HepG2 (cell line): ENCODE measurements around the gene TMEM132E. TPM values are rescaled to one million over a fixed set of nuclear protein-coding genes. Genes with fewer than 3 reads are reported as not detected.

Source experiments
- CHCHD3 ChIP-seq: sonication (generic); formaldehyde crosslinking; IDR thresholded peaks from 2 replicates; pipeline ENCODE4 v1.8.0; 2022; ENCODE audit warnings: mild to moderate bottlenecking, missing genetic modification reagents, moderate library complexity
- FOXP1 ChIP-seq, 2 experiments: fragments of 450-650 bp in 1 of 2; IDR thresholded peaks; 2 replicates each; pipeline ENCODE4 v1.6.1; 2017 to 2018; ENCODE audit warnings: antibody characterized with exemption in 1 of 2
- MBNL3 ChIP-seq: fragments of 250-450 bp; sonication (Bioruptor Pico); conservative IDR thresholded peaks from 2 replicates; pipeline ENCODE4 v1.8.0; 2022; ENCODE audit warnings: mild to moderate bottlenecking, inconsistent platforms
- MIER3 ChIP-seq: IDR thresholded peaks from 2 replicates; pipeline ENCODE4 v1.6.1; 2016; ENCODE audit warnings: missing compliant biosample characterization, borderline replicate concordance
- RAD21 ChIP-seq: fragments of 450-650 bp; formaldehyde crosslinking; IDR thresholded peaks from 2 replicates; pipeline ENCODE4 v1.5.0; 2020; ENCODE audit warnings: mild to moderate bottlenecking
- SNAPC2 ChIP-seq: sonication (generic); formaldehyde crosslinking; IDR thresholded peaks from 2 replicates; pipeline ENCODE4 v1.8.1; 2022; ENCODE audit warnings: mild to moderate bottlenecking, missing genetic modification reagents
- TARDBP ChIP-seq: sonication (generic); formaldehyde crosslinking; IDR thresholded peaks from 2 replicates; pipeline ENCODE4 v1.8.0; 2022; ENCODE audit warnings: mild to moderate bottlenecking, missing genetic modification reagents
- ZFY ChIP-seq: sonication (generic); formaldehyde crosslinking; IDR thresholded peaks from 2 replicates; pipeline ENCODE4 v1.4.0; 2020; ENCODE audit warnings: missing genetic modification reagents
- ZKSCAN8 ChIP-seq: IDR thresholded peaks from 2 replicates; pipeline ENCODE4 v1.6.1; 2016; ENCODE audit warnings: borderline replicate concordance, missing genetic modification reagents, missing compliant biosample characterization
- ZNF350 ChIP-seq: sonication (generic); formaldehyde crosslinking; IDR thresholded peaks from 2 replicates; pipeline ENCODE4 v1.4.0; 2020; ENCODE audit warnings: mild to moderate bottlenecking, low read depth, missing genetic modification reagents, borderline replicate concordance
- ZNF501 ChIP-seq: sonication (generic); formaldehyde crosslinking; IDR thresholded peaks from 2 replicates; pipeline ENCODE4 v1.5.1; 2020; ENCODE audit warnings: mild to moderate bottlenecking, moderate library complexity, missing genetic modification reagents
- polyA plus RNA-seq, 8 experiments: library from polyadenylated mRNA; depleted of rRNA in 3 of 8; stranded (reverse) in 7 of 8; unstranded in 1 of 8; fragments of >200 nt; fragmentation: Illumina TruSeq in 4 of 8; extraction: Trizol in 4 of 8; gene quantifications; 2 replicates each; pipeline versions ENCODE4 v1.2.1 to v1.2.3, GENCODE V29; 2011 to 2016; ENCODE audit warnings: low read depth in 4 of 8, missing spikeins in 1 of 8, mixed read lengths in 1 of 8; ENCODE audit not compliant: insufficient read depth in 1 of 8
- total RNA-seq, 5 experiments: library from RNA; depleted of rRNA; stranded (reverse); fragments of >200 nt; fragmentation: Illumina TruSeq; extraction: Trizol; gene quantifications; 2 replicates each; pipeline ENCODE4 v1.2.3, GENCODE V29; 2016; ENCODE audit warnings: low read depth in 1 of 5
- TF ChIP-seq, protein P1 (sequence below), 2 experiments: sonication (generic) in 1 of 2; formaldehyde crosslinking in 1 of 2; IDR thresholded peaks; 2 replicates each; pipeline versions ENCODE4 v1.4.0 to v1.6.1; 2018 to 2020; ENCODE audit warnings: missing genetic modification reagents in 2 of 2, borderline replicate concordance in 1 of 2, low read depth in 1 of 2, mild to moderate bottlenecking in 1 of 2, missing biosample characterization in 1 of 2
- TF ChIP-seq, protein P2 (sequence below): sonication (generic); formaldehyde crosslinking; IDR thresholded peaks from 2 replicates; pipeline ENCODE4 v1.8.0; 2022; ENCODE audit warnings: mild to moderate bottlenecking, missing genetic modification reagents, moderate library complexity
- TF ChIP-seq, protein P3 (sequence below): sonication (generic); formaldehyde crosslinking; IDR thresholded peaks from 2 replicates; pipeline ENCODE4 v1.4.0; 2020; ENCODE audit warnings: mild to moderate bottlenecking, missing genetic modification reagents
- TF ChIP-seq, protein P4 (sequence below): sonication (generic); formaldehyde crosslinking; IDR thresholded peaks from 2 replicates; pipeline ENCODE4 v1.5.0; 2020; ENCODE audit warnings: mild to moderate bottlenecking, missing genetic modification reagents
- TF ChIP-seq, protein P5 (sequence below): sonication (generic); formaldehyde crosslinking; IDR thresholded peaks from 2 replicates; pipeline ENCODE4 v1.4.0; 2020; ENCODE audit warnings: mild to moderate bottlenecking, missing genetic modification reagents

The TMEM132E gene
- total and polyA plus RNA-seq, 2 of the 13 experiments (the other 11 are each of a cell fraction or from before 2014, with no cell fraction given), result not detected

DNA sequence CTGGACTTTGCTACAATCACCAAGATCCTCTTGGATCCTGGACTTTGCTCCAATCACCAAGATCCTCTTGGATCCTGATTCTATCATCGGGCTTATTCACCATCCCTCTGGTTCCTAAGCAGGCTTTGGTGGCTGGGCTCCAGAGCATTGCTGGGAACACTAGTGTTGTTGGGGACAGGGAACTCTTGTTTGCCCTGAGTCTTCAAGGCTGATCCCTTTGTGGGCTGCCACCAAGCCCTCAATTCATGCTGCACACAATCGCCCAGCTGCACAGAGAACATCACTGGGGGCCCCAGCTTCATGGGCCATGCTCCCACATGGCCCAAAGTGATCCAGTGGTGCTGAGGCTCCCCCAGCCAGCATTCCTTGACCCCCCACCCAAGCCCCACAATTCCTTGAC, 88.3 kb downstream of the TMEM132E start (continued):
- TF ChIP-seq, protein P1, sequence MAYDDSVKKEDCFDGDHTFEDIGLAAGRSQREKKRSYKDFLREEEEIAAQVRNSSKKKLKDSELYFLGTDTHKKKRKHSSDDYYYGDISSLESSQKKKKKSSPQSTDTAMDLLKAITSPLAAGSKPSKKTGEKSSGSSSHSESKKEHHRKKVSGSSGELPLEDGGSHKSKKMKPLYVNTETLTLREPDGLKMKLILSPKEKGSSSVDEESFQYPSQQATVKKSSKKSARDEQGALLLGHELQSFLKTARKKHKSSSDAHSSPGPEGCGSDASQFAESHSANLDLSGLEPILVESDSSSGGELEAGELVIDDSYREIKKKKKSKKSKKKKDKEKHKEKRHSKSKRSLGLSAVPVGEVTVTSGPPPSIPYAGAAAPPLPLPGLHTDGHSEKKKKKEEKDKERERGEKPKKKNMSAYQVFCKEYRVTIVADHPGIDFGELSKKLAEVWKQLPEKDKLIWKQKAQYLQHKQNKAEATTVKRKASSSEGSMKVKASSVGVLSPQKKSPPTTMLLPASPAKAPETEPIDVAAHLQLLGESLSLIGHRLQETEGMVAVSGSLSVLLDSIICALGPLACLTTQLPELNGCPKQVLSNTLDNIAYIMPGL (CRISPR knock-in tag; IDR thresholded peaks at IDR 0.05; ENCODE audit: borderline replicate concordance in 1 of 2, low read depth in 1 of 2), result no peak
- TF ChIP-seq ZFY (CRISPR knock-in tag) (no peak), MIER3 (CRISPR knock-in tag) (no peak), ZNF350 (CRISPR knock-in tag) (no peak), FOXP1 (IDR thresholded peaks at IDR 0.05) (no peak), FOXP1 (CRISPR knock-in tag; IDR thresholded peaks at IDR 0.05) (no peak), TARDBP (CRISPR knock-in tag) (no peak), ZNF501 (CRISPR knock-in tag) (no peak), CHCHD3 (CRISPR knock-in tag) (no peak), MBNL3 (no peak), RAD21 (CRISPR knock-in tag) (no peak), SNAPC2 (CRISPR knock-in tag) (no peak), ZKSCAN8 (CRISPR knock-in tag) (no peak)
- TF ChIP-seq, protein P2, sequence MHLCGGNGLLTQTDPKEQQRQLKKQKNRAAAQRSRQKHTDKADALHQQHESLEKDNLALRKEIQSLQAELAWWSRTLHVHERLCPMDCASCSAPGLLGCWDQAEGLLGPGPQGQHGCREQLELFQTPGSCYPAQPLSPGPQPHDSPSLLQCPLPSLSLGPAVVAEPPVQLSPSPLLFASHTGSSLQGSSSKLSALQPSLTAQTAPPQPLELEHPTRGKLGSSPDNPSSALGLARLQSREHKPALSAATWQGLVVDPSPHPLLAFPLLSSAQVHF (CRISPR knock-in tag), result no peak
- TF ChIP-seq, protein P3, sequence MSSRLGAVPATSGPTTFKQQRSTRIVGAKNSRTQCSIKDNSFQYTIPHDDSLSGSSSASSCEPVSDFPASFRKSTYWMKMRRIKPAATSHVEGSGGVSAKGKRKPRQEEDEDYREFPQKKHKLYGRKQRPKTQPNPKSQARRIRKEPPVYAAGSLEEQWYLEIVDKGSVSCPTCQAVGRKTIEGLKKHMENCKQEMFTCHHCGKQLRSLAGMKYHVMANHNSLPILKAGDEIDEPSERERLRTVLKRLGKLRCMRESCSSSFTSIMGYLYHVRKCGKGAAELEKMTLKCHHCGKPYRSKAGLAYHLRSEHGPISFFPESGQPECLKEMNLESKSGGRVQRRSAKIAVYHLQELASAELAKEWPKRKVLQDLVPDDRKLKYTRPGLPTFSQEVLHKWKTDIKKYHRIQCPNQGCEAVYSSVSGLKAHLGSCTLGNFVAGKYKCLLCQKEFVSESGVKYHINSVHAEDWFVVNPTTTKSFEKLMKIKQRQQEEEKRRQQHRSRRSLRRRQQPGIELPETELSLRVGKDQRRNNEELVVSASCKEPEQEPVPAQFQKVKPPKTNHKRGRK (CRISPR knock-in tag), result no peak
- TF ChIP-seq, protein P4, sequence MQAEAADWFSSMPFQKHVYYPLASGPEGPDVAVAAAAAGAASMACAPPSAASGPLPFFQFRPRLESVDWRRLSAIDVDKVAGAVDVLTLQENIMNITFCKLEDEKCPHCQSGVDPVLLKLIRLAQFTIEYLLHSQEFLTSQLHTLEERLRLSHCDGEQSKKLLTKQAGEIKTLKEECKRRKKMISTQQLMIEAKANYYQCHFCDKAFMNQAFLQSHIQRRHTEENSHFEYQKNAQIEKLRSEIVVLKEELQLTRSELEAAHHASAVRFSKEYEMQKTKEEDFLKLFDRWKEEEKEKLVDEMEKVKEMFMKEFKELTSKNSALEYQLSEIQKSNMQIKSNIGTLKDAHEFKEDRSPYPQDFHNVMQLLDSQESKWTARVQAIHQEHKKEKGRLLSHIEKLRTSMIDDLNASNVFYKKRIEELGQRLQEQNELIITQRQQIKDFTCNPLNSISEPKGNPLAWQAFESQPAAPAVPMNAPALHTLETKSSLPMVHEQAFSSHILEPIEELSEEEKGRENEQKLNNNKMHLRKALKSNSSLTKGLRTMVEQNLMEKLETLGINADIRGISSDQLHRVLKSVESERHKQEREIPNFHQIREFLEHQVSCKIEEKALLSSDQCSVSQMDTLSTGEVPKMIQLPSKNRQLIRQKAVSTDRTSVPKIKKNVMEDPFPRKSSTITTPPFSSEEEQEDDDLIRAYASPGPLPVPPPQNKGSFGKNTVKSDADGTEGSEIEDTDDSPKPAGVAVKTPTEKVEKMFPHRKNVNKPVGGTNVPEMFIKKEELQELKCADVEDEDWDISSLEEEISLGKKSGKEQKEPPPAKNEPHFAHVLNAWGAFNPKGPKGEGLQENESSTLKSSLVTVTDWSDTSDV (CRISPR knock-in tag), result no peak
- TF ChIP-seq, protein P5, sequence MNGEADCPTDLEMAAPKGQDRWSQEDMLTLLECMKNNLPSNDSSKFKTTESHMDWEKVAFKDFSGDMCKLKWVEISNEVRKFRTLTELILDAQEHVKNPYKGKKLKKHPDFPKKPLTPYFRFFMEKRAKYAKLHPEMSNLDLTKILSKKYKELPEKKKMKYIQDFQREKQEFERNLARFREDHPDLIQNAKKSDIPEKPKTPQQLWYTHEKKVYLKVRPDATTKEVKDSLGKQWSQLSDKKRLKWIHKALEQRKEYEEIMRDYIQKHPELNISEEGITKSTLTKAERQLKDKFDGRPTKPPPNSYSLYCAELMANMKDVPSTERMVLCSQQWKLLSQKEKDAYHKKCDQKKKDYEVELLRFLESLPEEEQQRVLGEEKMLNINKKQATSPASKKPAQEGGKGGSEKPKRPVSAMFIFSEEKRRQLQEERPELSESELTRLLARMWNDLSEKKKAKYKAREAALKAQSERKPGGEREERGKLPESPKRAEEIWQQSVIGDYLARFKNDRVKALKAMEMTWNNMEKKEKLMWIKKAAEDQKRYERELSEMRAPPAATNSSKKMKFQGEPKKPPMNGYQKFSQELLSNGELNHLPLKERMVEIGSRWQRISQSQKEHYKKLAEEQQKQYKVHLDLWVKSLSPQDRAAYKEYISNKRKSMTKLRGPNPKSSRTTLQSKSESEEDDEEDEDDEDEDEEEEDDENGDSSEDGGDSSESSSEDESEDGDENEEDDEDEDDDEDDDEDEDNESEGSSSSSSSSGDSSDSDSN (CRISPR knock-in tag), result no peak
